HG02870 (cell line): Measurements from ENCODE around the gene RBM47.

Experiments
- ATAC-seq: cut with Tn5 transposase; IDR thresholded peaks from one replicate; pipeline ENCODE4 v1.9.1; 2021; ENCODE audit warnings: mild to moderate bottlenecking, moderate library complexity; ENCODE audit not compliant: unreplicated experiment

The RBM47 gene

GRCh38 chr4:40380647-40381046 is 249.0 kb downstream of the RBM47 start:
- no peak for ATAC-seq

GRCh38 chr4:40379248-40379647 is 250.4 kb downstream of the RBM47 start:
- no peak for ATAC-seq

GRCh38 chr4:40378619-40379018 is 251.0 kb downstream of the RBM47 start:
- ATAC-seq = no peak

- no peak for ATAC-seq
Measured at GRCh38 chr4:40377512-40378365, 251.9 kb downstream of the RBM47 start.

- ATAC-seq = no peak
Measured at GRCh38 chr4:40375620-40376019, 254.0 kb downstream of the RBM47 start.

- ATAC-seq = no peak
Measured at GRCh38 chr4:40375095-40375494, 254.6 kb downstream of the RBM47 start.

GRCh38 chr4:40373636-40374035 is 256.0 kb downstream of the RBM47 start:
- no peak for ATAC-seq
